A549 (cell line): Measurements from ENCODE around the gene HYAL4.
A peak's percentile ranks its signal among the peaks of the same experiment; 100 is the strongest.

ENCODE experiments used
- CBX2 ChIP-seq: fragments of 200-600 bp; sonication (generic); IDR thresholded peaks from 2 replicates; pipeline ENCODE4 v1.6.1; 2016; ENCODE audit warnings: low read depth, mild to moderate bottlenecking, borderline replicate concordance
- CEBPB ChIP-seq, 2 experiments: fragments of >200 bp in 1 of 2; sonication (Bioruptor Twin) in 1 of 2; formaldehyde crosslinking in 1 of 2; IDR thresholded peaks; 2 replicates each; pipeline ENCODE4 v1.6.1; 2012 to 2016
- CHD2 ChIP-seq: fragments of 150-350 bp; IDR thresholded peaks from 2 replicates; pipeline ENCODE4 v1.6.1; 2014; ENCODE audit warnings: low read length; ENCODE audit not compliant: partially characterized antibody
- ESRRA ChIP-seq: fragments of 150-350 bp; IDR thresholded peaks from 2 replicates; pipeline ENCODE4 v1.6.1; 2014; ENCODE audit warnings: mild to moderate bottlenecking, low read length, borderline replicate concordance
- GATA3 ChIP-seq: IDR thresholded peaks from 2 replicates; pipeline ENCODE4 v1.6.1; 2012; ENCODE audit warnings: borderline replicate concordance
- HDAC2 ChIP-seq: fragments of 200-600 bp; sonication (generic); IDR thresholded peaks from 2 replicates; pipeline ENCODE4 v1.6.1; 2016
- HMGXB4 ChIP-seq: fragments of 250-450 bp; sonication (Bioruptor Pico); IDR thresholded peaks from 2 replicates; pipeline ENCODE4 v1.5.0; 2021; ENCODE audit warnings: mild to moderate bottlenecking, moderate library complexity, borderline replicate concordance
- JUN ChIP-seq, 2 experiments: fragments of >200 bp; sonication (Bioruptor Twin); formaldehyde crosslinking; IDR thresholded peaks; 2 replicates in 1 of 2; 3 replicates in 1 of 2; pipeline ENCODE4 v1.6.1; 2016 to 2017
- NR3C1 ChIP-seq: fragments of >200 bp; sonication (Bioruptor Twin); formaldehyde crosslinking; IDR thresholded peaks from 3 replicates; pipeline ENCODE4 v1.6.1; 2017
- POLR2A ChIP-seq: IDR thresholded peaks from 2 replicates; pipeline ENCODE4 v1.6.1; 2012; ENCODE audit warnings: mild to moderate bottlenecking, low read length
- RFX5 ChIP-seq: fragments of 450-650 bp; IDR thresholded peaks from 2 replicates; pipeline ENCODE4 v1.7.1; 2014; ENCODE audit warnings: antibody characterized with exemption, mild to moderate bottlenecking, moderate library complexity
- ZSCAN20 ChIP-seq: fragments of 250-450 bp; sonication (Bioruptor Pico); IDR thresholded peaks from 2 replicates; pipeline ENCODE4 v1.8.0; 2022; ENCODE audit warnings: mild to moderate bottlenecking, moderate library complexity
- TF ChIP-seq, protein P1 (sequence below): fragments of >200 bp; sonication (Bioruptor Twin); formaldehyde crosslinking; IDR thresholded peaks from 3 replicates; pipeline ENCODE4 v1.5.1; 2016

- TF ChIP-seq POLR2A (no peak), CBX2 (no peak), CEBPB (IDR thresholded peaks at IDR 0.05) (no peak), HMGXB4 (no peak), ZSCAN20 (CRISPR knock-in tag) (no peak), NR3C1 (no peak), ESRRA (no peak), JUN (IDR thresholded peaks at IDR 0.05) (no peak), CHD2 (no peak), RFX5 (no peak), GATA3 (no peak), HDAC2 (no peak)
- TF ChIP-seq, protein P1, sequence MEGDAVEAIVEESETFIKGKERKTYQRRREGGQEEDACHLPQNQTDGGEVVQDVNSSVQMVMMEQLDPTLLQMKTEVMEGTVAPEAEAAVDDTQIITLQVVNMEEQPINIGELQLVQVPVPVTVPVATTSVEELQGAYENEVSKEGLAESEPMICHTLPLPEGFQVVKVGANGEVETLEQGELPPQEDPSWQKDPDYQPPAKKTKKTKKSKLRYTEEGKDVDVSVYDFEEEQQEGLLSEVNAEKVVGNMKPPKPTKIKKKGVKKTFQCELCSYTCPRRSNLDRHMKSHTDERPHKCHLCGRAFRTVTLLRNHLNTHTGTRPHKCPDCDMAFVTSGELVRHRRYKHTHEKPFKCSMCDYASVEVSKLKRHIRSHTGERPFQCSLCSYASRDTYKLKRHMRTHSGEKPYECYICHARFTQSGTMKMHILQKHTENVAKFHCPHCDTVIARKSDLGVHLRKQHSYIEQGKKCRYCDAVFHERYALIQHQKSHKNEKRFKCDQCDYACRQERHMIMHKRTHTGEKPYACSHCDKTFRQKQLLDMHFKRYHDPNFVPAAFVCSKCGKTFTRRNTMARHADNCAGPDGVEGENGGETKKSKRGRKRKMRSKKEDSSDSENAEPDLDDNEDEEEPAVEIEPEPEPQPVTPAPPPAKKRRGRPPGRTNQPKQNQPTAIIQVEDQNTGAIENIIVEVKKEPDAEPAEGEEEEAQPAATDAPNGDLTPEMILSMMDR = peak; percentile 86
Measured at GRCh38 chr7:123871998-123872867, 27.3 kb downstream of the HYAL4 start.
